Skeletal muscle tissue (tissue), 4 donors: Measurements from ENCODE around the gene CYBC1. TPM values are rescaled to one million over a fixed set of nuclear protein-coding genes. Genes with fewer than 3 reads are reported as not detected.
"Not testable (repeated sequence)": the region's sequence is repeated elsewhere in the genome, so short reads cannot be mapped to it uniquely, and the experiment has no call there.

ENCODE experiments used
- H3K27ac ChIP-seq: one replicate; pipeline ENCODE4 v1.7.0; 2013; ENCODE audit warnings: mild to moderate bottlenecking, low read depth, low read length, inconsistent platforms
- H3K27me3 ChIP-seq, 3 donors: one replicate each; pipeline ENCODE4 v1.7.0; 2013; ENCODE audit warnings: low read length in 3 of 3; ENCODE audit not compliant: control insufficient read depth in 3 of 3, insufficient read depth in 3 of 3
- H3K36me3 ChIP-seq, 3 donors: one replicate each; pipeline ENCODE4 v1.7.0; 2013; ENCODE audit warnings: low read length in 3 of 3; ENCODE audit not compliant: control insufficient read depth in 3 of 3, insufficient read depth in 3 of 3
- H3K4me1 ChIP-seq, 3 donors: one replicate each; pipeline ENCODE4 v1.7.0; 2013; ENCODE audit warnings: low read length in 3 of 3, mild to moderate bottlenecking in 3 of 3; ENCODE audit not compliant: control insufficient read depth in 3 of 3, insufficient read depth in 3 of 3
- H3K4me3 ChIP-seq, 3 donors: one replicate each; pipeline ENCODE4 v1.7.0; 2013; ENCODE audit warnings: low read length in 3 of 3
- H3K9ac ChIP-seq, 3 donors: one replicate each; pipeline ENCODE4 v1.7.0; 2013; ENCODE audit warnings: low read length in 3 of 3, mild to moderate bottlenecking in 3 of 3, moderate library complexity in 2 of 3, low read depth in 1 of 3
- H3K9me3 ChIP-seq, 3 donors: one replicate each; pipeline ENCODE4 v1.7.0; 2013; ENCODE audit warnings: low read length in 3 of 3; ENCODE audit not compliant: control insufficient read depth in 3 of 3
- total RNA-seq: library from RNA; depleted of rRNA; stranded (reverse); fragments of >200 nt; gene quantifications from one replicate; pipeline ENCODE4 v1.2.3, GENCODE V29; 2014
- donor health status: Osteomylitis.

Gene CYBC1
- total RNA-seq, 1 donor from 2014 or later: 15.1 TPM

- Histone ChIP-seq H3K4me3 (no peak overlapping the region), H3K9me3 (no peaks in the 10 kb centered on the region), H3K36me3 (peaks cover 9 to 13% (median 10%) of the 10 kb centered on the region in 3 donors), H3K27ac (no peak overlapping the region), H3K4me1 (peaks cover 3 to 6% (median 5%) of the 10 kb centered on the region in 3 donors), H3K9ac (no peak overlapping the region), H3K27me3 (no peaks in the 10 kb centered on the region)
Measured at GRCh38 chr17:82412535-82413520, 37.7 kb downstream of the CYBC1 start.

GRCh38 chr17:82412081-82412480, 38.5 kb downstream of the CYBC1 start:
- H3K9ac ChIP-seq, H3K9me3 ChIP-seq, H3K27me3 ChIP-seq, H3K4me3 ChIP-seq, H3K27ac ChIP-seq: not testable (repeated sequence)
- Histone ChIP-seq H3K36me3 (peaks cover 9 to 13% (median 10%) of the 10 kb centered on the region in 3 donors), H3K4me1 (peaks cover 4 to 10% (median 9%) of the 10 kb centered on the region in 3 donors)

- no peak overlapping the region for H3K9ac ChIP-seq
- H3K9me3 ChIP-seq: no peaks in the 10 kb centered on the region
- peaks cover 9 to 13% (median 10%) of the 10 kb centered on the region in 3 donors for H3K36me3 ChIP-seq
- H3K27me3 ChIP-seq: no peaks in the 10 kb centered on the region
- no peak overlapping the region for H3K27ac ChIP-seq
- H3K4me3 ChIP-seq: no peak overlapping the region
- peaks cover 4 to 13% (median 10%) of the 10 kb centered on the region in 3 donors for H3K4me1 ChIP-seq
Measured at GRCh38 chr17:82411396-82412053, 39.0 kb downstream of the CYBC1 start.

GRCh38 chr17:82410014-82410716, 40.4 kb downstream of the CYBC1 start:
- no peak overlapping the region for H3K9ac ChIP-seq
- no peaks in the 10 kb centered on the region for H3K27me3 ChIP-seq
- H3K36me3 ChIP-seq: peaks cover 9 to 15% (median 14%) of the 10 kb centered on the region in 3 donors
- H3K4me3 ChIP-seq: no peak overlapping the region
- H3K4me1 ChIP-seq: peaks cover 4 to 15% (median 13%) of the 10 kb centered on the region in 3 donors
- H3K27ac ChIP-seq: no peak overlapping the region
- H3K9me3 ChIP-seq: no peaks in the 10 kb centered on the region

DNA sequence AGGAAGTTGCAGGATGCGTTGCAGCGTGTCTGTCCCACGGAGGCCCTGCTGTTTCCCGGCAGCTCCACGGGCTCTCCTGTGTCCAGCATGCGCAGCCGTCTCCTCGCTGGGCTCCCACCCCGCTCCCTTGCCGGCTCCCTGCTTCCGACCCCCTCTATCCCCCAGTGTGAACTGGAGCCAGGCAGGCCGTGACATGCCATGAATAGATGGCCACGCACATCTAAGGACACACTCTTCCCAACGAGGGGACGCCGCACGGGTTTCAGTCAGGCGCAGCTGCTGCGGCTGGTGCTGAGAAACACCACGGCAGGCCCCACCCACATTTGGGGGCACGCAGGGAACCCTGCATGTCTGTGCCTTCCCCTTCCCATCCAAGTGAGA, 41.6 kb downstream of the CYBC1 start:
- Histone ChIP-seq H3K4me3 (no peak overlapping the region), H3K9me3 (no peaks in the 10 kb centered on the region), H3K4me1 (peaks cover 4 to 15% (median 13%) of the 10 kb centered on the region in 3 donors), H3K27ac (no peak overlapping the region), H3K36me3 (peaks cover 9 to 19% (median 18%) of the 10 kb centered on the region in 3 donors), H3K27me3 (no peaks in the 10 kb centered on the region), H3K9ac (no peak overlapping the region)

DNA sequence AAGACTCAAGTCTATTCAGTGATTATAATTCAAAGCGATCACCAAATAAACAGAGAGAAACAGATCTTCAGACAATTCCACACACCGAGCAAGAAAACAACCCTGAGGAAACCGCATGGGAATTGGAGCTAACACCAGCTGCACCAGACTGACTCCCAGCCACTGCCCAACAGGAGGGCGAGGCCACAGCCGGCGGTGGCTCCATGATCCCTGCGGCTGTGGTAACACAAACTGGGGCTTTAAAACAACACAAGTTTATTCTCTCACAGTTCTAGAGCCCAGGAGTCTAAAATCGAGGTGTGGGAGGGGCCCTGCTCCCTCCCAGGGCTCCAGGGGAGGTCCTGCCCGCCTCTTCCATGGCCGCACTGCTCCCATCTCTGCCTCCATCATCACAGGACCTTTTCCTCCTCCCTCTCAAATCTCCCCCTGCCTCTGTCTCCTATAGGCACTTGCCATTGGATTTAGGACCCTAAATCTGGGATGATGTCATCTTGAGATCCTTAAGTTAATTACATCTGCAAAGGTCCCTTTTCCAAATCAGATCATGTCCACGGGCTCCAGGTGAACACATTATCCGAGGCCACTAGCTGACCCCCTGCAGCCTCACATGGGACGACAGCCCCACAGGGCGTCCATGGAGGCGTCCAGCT, 42.1 kb downstream of the CYBC1 start:
- Histone ChIP-seq H3K27ac (no peak overlapping the region), H3K36me3 (peaks cover 14 to 24% (median 23%) of the 10 kb centered on the region in 3 donors), H3K4me1 (peaks cover 4 to 15% (median 13%) of the 10 kb centered on the region in 3 donors)

DNA sequence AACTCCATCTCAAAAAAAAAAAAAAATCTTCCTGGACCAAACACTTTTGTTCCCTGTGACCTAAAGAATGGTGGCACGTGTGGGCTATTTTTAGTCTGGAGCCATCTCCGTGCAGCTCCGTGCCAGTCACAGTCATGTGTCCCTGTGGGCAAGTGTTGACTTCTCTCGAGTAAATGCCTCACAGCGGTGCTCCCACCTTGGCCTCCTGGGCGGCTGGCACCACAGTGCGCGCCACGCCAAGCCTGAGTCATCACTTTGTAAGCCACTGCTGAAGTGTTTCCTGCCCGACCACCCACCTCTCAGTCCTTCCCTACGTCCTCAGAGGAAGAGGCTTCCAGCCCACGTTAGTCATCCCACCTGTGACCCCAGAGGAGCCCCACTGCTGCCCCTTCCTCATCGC, 43.3 kb downstream of the CYBC1 start:
- Histone ChIP-seq H3K27me3 (no peaks in the 10 kb centered on the region), H3K9ac (no peak overlapping the region), H3K27ac (peak overlapping the region; percentile 69), H3K4me1 (peaks cover 4 to 15% (median 13%) of the 10 kb centered on the region in 3 donors), H3K4me3 (peak overlapping the region in 1 of 3 donors; percentile 49), H3K36me3 (peaks cover 18 to 26% (median 24%) of the 10 kb centered on the region in 3 donors), H3K9me3 (no peaks in the 10 kb centered on the region)

More for the DNA sequence above, 42.1 kb downstream of the CYBC1 start:
- no peaks in the 10 kb centered on the region for H3K9me3 ChIP-seq
- no peaks in the 10 kb centered on the region for H3K27me3 ChIP-seq
- H3K4me3 ChIP-seq: no peak overlapping the region
- H3K9ac ChIP-seq: no peak overlapping the region

DNA sequence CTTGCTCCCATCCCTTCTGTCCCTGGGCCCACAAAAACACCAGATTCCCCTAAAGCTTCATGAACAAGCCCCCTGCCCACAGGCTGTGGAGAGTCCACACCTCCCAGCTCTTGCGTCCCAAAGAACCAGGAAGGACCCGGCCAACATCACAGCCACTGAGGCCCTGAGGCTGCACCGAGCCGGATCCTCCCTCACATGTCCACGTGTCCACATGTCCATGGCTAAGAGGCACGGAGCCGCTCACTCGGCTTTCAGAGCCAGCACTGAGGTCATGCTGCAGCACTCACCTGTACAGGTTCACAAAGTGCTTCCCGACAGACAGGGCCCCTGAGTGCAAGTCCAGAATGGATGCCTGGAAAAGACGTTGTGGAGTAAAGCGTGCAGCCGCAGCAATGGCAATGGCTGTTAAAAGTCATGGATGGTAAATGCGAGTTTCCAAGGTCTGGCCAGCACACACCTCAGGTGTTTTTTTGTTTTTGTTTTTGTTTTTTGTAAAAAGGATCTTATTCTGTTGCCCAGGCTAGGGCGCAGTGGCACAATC, 44.4 kb downstream of the CYBC1 start:
- Histone ChIP-seq H3K36me3 (peaks cover 17 to 24% (median 24%) of the 10 kb centered on the region in 3 donors), H3K27ac (no peak overlapping the region), H3K4me3 (no peak overlapping the region), H3K9ac (no peak overlapping the region), H3K4me1 (peaks cover 4 to 15% (median 11%) of the 10 kb centered on the region in 3 donors), H3K9me3 (no peaks in the 10 kb centered on the region), H3K27me3 (no peaks in the 10 kb centered on the region)

DNA sequence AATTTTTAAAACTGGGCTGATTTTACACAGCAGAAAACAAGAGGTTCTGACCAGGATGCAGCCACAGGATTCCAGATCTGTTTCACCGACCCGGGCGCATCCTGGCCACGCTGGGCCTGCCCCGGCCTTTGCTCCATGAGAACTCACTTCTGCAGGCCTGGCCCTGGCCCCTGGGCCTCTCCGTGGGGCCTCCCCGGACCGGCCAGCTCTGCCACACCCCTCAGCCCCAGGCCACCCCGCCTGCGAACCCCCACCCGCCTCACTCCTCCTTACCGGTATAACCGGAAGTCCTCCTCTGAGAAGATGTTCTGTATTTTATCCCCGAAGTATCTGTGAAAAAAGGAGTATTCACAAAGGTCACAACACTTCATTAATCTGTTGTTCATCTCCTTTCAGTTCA, 45.5 kb downstream of the CYBC1 start:
- no peak overlapping the region for H3K9ac ChIP-seq
- H3K36me3 ChIP-seq: peaks cover 17 to 24% (median 24%) of the 10 kb centered on the region in 3 donors
- H3K27me3 ChIP-seq: no peaks in the 10 kb centered on the region
- H3K9me3 ChIP-seq: no peaks in the 10 kb centered on the region
- H3K27ac ChIP-seq: no peak overlapping the region
- H3K4me1 ChIP-seq: peaks cover 6 to 18% (median 17%) of the 10 kb centered on the region in 3 donors
- H3K4me3 ChIP-seq: no peak overlapping the region
